Measurements from ENCODE around the gene TMEM132E. TPM values are rescaled to one million over a fixed set of nuclear protein-coding genes. Genes with fewer than 3 reads are reported as not detected.

Gene TMEM132E, protein sequence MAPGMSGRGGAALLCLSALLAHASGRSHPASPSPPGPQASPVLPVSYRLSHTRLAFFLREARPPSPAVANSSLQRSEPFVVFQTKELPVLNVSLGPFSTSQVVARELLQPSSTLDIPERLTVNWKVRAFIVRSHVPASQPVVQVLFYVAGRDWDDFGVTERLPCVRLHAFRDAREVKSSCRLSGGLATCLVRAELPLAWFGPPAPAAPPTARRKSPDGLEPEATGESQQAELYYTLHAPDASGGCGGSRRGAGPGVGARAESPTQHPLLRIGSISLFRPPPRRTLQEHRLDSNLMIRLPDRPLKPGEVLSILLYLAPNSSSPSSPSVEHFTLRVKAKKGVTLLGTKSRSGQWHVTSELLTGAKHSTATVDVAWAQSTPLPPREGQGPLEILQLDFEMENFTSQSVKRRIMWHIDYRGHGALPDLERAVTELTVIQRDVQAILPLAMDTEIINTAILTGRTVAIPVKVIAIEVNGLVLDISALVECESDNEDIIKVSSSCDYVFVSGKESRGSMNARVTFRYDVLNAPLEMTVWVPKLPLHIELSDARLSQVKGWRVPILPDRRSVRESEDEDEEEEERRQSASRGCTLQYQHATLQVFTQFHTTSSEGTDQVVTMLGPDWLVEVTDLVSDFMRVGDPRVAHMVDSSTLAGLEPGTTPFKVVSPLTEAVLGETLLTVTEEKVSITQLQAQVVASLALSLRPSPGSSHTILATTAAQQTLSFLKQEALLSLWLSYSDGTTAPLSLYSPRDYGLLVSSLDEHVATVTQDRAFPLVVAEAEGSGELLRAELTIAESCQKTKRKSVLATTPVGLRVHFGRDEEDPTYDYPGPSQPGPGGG (N-terminal part only)
- under 0.01 TPM in 1 of 2 replicates, not detected in the other for total RNA-seq

GRCh38 chr17:34579017-34579946 lies at the start of gene TMEM132E:
TSS of gene TMEM132E (plus strand) at chr17:34579582. CDS start at chr17:34581077, 1,495 bp downstream.

Other genes starting within 250 kb of the TMEM132E start
- gene CCL13, start 223.1 kb upstream of the TMEM132E start, total RNA-seq, result 4.8 TPM in 1 of 2 replicates, not detected in the other
- gene CCL1, start 216.3 kb upstream of the TMEM132E start, total RNA-seq, result not detected in 2 replicates